Ureter (tissue), 1 donor: ENCODE data around the gene PCNA. TPM values are rescaled to one million over a fixed set of nuclear protein-coding genes. Genes with fewer than 3 reads are reported as not detected.
A peak's percentile ranks its signal among the peaks of the same experiment; 100 is the strongest.

ENCODE experiments used
- DNase-seq: peaks from one replicate; pipeline ENCODE4 v3.0.0-alpha.2; 2020; ENCODE audit warnings: low spot score
- total RNA-seq: library from RNA; stranded (reverse); gene quantifications from one replicate; pipeline ENCODE4 v1.2.4, GENCODE V29; 2023
- donor health status: DM: yes; HTN: yes; CAD: no.

The PCNA gene
- 52.0 TPM for total RNA-seq

- DNase-seq = peak; percentile 97
Measured at GRCh38 chr20:5119435-5120184, at the start of gene PCNA. TSS of gene PCNA (minus strand) at chr20:5119958. CDS start at chr20:5119798, 160 bp downstream.

- no peak for DNase-seq
Measured at GRCh38 chr20:5168651-5169396, 49.1 kb upstream of the PCNA start.

GRCh38 chr20:5164645-5165625 lies 45.2 kb upstream of the PCNA start:
- DNase-seq = no peak

- no peak for DNase-seq
Measured at GRCh38 chr20:5161536-5162164, 41.9 kb upstream of the PCNA start.

GRCh38 chr20:5160882-5161281 lies 41.1 kb upstream of the PCNA start:
- no peak for DNase-seq

- no peak for DNase-seq
Measured at GRCh38 chr20:5159928-5160327, 40.2 kb upstream of the PCNA start.

- no peak for DNase-seq
Measured at GRCh38 chr20:5156675-5157448, 37.1 kb upstream of the PCNA start.

- no peak for DNase-seq
Measured at GRCh38 chr20:5155404-5155803, 35.6 kb upstream of the PCNA start.

GRCh38 chr20:5154543-5154925 lies 34.8 kb upstream of the PCNA start:
- no peak for DNase-seq

GRCh38 chr20:5153612-5154542 lies 34.1 kb upstream of the PCNA start:
- no peak for DNase-seq

- DNase-seq = no peak
Measured at GRCh38 chr20:5153152-5153467, 33.4 kb upstream of the PCNA start.

GRCh38 chr20:5150226-5151076 lies 30.7 kb upstream of the PCNA start:
- DNase-seq = no peak

GRCh38 chr20:5149892-5150225 lies 30.1 kb upstream of the PCNA start:
- no peak for DNase-seq

- no peak for DNase-seq
Measured at GRCh38 chr20:5148581-5148980, 28.8 kb upstream of the PCNA start.

GRCh38 chr20:5146871-5147592 lies 27.3 kb upstream of the PCNA start:
- DNase-seq = no peak

GRCh38 chr20:5146099-5146668 lies 26.4 kb upstream of the PCNA start:
- DNase-seq = no peak

GRCh38 chr20:5145365-5146098 lies 25.8 kb upstream of the PCNA start:
- no peak for DNase-seq
